Loucy (cell line): ENCODE measurements around the gene GPR15.

Experiments used
- H2AFZ ChIP-seq: fragments of 200-600 bp; sonication (generic); 2 replicates; pipeline ENCODE4 v1.6.0; 2016; ENCODE audit warnings: antibody characterized with exemption, mild to moderate bottlenecking, low read length, moderate library complexity
- H3F3A ChIP-seq: fragments of 200-600 bp; 2 replicates; pipeline ENCODE4 v1.6.0; 2016; ENCODE audit warnings: antibody characterized with exemption, low read depth, mild to moderate bottlenecking
- H3K27me3 ChIP-seq: fragments of 200-600 bp; sonication (generic); 2 replicates; pipeline ENCODE4 v1.6.1; 2014; ENCODE audit warnings: low read length, mild to moderate bottlenecking; ENCODE audit not compliant: insufficient read depth, poor library complexity, severe bottlenecking
- H3K36me3 ChIP-seq: fragments of 200-600 bp; sonication (generic); 2 replicates; pipeline ENCODE4 v1.6.1; 2016; ENCODE audit warnings: low read length; ENCODE audit not compliant: insufficient read depth
- H3K4me1 ChIP-seq: fragments of 200-600 bp; sonication (generic); 2 replicates; pipeline ENCODE4 v1.5.1; 2014; ENCODE audit warnings: low read length, mild to moderate bottlenecking; ENCODE audit not compliant: insufficient read depth, poor library complexity, severe bottlenecking
- H3K4me2 ChIP-seq: fragments of 200-600 bp; sonication (generic); 2 replicates; pipeline ENCODE4 v1.6.0; 2014; ENCODE audit warnings: antibody characterized with exemption, low read length, low read depth, mild to moderate bottlenecking; ENCODE audit not compliant: poor library complexity, severe bottlenecking
- H3K4me3 ChIP-seq: fragments of 200-600 bp; sonication (generic); 2 replicates; pipeline ENCODE4 v1.5.1; 2014; ENCODE audit warnings: low read length, mild to moderate bottlenecking, mixed read lengths; ENCODE audit not compliant: poor library complexity, severe bottlenecking
- H3K79me2 ChIP-seq: fragments of 200-600 bp; sonication (generic); 2 replicates; pipeline ENCODE4 v1.6.1; 2014; ENCODE audit warnings: low read length; ENCODE audit not compliant: insufficient read depth
- H3K9ac ChIP-seq: fragments of 200-600 bp; sonication (generic); 2 replicates; pipeline ENCODE4 v1.6.0; 2014; ENCODE audit warnings: mild to moderate bottlenecking, low read depth, low read length, moderate library complexity; ENCODE audit not compliant: poor library complexity, severe bottlenecking
- H3K9me2 ChIP-seq: fragments of 200-600 bp; sonication (generic); replicated peaks from 2 replicates; pipeline ENCODE4 v1.6.1; 2016; ENCODE audit warnings: low read depth, low read length, mixed read lengths
- H3K9me3 ChIP-seq: fragments of 200-600 bp; sonication (generic); 2 replicates; pipeline ENCODE4 v1.6.1; 2014; ENCODE audit warnings: mild to moderate bottlenecking, antibody characterized with exemption, low read length, low read depth; ENCODE audit not compliant: insufficient read depth
- H4K20me1 ChIP-seq: fragments of 200-600 bp; sonication (generic); 2 replicates; pipeline ENCODE4 v1.6.0; 2014; ENCODE audit warnings: antibody characterized with exemption, low read length, mild to moderate bottlenecking; ENCODE audit not compliant: insufficient read depth, poor library complexity, severe bottlenecking
- CTCF ChIP-seq: fragments of 200-600 bp; sonication (generic); conservative IDR thresholded peaks from 2 replicates; pipeline ENCODE4 v1.5.1; 2014; ENCODE audit warnings: mild to moderate bottlenecking, antibody characterized with exemption, low read length
- EZH2phosphoT487 ChIP-seq: fragments of 200-600 bp; IDR thresholded peaks from 2 replicates; pipeline ENCODE4 v1.6.1; 2018; ENCODE audit warnings: antibody characterized with exemption, mild to moderate bottlenecking, moderate library complexity, borderline replicate concordance

Gene GPR15

GRCh38 chr3:98531622-98532274 lies at the start of gene GPR15:
TSS of gene GPR15 (plus strand) at chr3:98531978. CDS start at chr3:98532034, 56 bp downstream.
- Histone ChIP-seq H3K4me3 (no peak within 1 kb of the TSS), H2AFZ (no peak within 1 kb of the TSS), H3K79me2 (no peaks in the 10 kb centered on the region), H3K9me3 (no peaks in the 10 kb centered on the region), H4K20me1 (no peaks in the 10 kb centered on the region), H3K36me3 (no peaks in the 10 kb centered on the region), H3F3A (no peaks in the 10 kb centered on the region), H3K27me3 (no peaks in the 10 kb centered on the region), H3K4me1 (no peaks in the 10 kb centered on the region), H3K9me2 (no peaks in the 10 kb centered on the region), H3K9ac (no peak within 1 kb of the TSS), H3K4me2 (no peak within 1 kb of the TSS)
- TF ChIP-seq EZH2phosphoT487 (no peak), CTCF (no peak)

DNA sequence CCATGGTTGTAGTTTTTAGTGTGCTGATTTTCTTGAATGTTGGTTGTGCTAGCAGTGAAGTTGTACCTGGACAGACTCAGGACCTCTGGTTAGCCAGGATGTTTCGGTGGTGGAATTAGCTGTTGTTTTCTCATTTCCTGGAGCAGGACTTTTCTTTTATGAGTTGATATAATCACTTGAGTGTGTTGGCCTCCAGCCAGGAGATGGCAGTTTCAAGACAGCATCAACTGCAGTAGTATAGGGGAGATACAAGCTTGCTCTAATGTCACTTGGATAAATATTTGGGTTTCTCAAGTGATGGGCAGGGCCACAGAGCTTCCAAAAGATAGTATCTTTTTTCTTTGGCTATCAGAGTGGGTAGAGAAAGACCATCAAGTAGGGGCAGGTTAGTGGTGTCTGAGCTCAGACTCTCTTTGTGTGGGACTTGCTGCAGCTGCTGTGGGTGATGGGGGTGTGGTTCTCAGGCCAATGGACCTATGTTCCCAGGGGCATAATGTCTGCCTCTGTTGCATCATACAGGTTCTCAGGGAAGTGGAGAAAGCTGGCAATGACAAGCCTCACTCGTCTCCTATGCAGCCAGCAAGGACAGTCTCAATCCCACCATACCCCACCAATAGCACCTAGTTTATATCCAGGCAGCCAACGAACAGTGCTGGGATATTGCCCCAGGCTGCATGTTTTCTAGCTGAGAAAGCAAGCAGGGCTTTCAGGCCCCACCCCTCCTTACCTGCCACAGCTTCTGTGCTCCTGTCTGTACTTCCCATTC lies 48.9 kb upstream of the GPR15 start:
- no peaks in the 10 kb centered on the region for H3K9me2 ChIP-seq
- no peaks in the 10 kb centered on the region for H3K79me2 ChIP-seq
- no peaks in the 10 kb centered on the region for H3K27me3 ChIP-seq
- H3K9me3 ChIP-seq = no peaks in the 10 kb centered on the region
- no peak overlapping the region for H3K4me2 ChIP-seq
- H3F3A ChIP-seq = no peaks in the 10 kb centered on the region
- no peak for TF ChIP-seq EZH2phosphoT487
- H3K9ac ChIP-seq = no peak overlapping the region
- H2AFZ ChIP-seq = no peak overlapping the region
- H4K20me1 ChIP-seq = no peaks in the 10 kb centered on the region
- H3K36me3 ChIP-seq = no peaks in the 10 kb centered on the region
- H3K4me1 ChIP-seq = no peaks in the 10 kb centered on the region
- no peak overlapping the region for H3K4me3 ChIP-seq

DNA sequence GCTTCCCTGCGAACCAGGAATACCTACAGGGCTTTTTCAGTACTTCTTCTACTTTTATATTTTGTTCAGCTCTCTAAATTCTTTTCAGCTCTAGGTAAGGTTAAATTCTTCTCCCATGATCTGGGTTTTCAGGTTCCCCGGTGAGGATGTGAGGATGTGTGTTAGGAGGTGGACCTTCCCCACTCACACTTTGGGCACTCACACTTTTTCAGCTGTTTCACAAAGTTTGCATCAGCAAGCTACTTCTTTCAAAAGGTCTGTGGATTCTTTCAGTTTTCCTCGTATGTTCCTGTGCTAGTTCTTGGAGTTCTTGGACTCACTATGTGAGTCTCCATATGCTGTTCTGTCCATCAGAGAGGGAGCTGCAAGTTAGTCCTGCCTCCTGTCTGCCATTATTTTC lies 48.2 kb upstream of the GPR15 start:
- H3K79me2 ChIP-seq = no peaks in the 10 kb centered on the region
- H3K9ac ChIP-seq = no peak overlapping the region
- TF ChIP-seq CTCF = no peak
- no peak for TF ChIP-seq EZH2phosphoT487
- H3F3A ChIP-seq = no peaks in the 10 kb centered on the region
- no peaks in the 10 kb centered on the region for H3K36me3 ChIP-seq
- no peak overlapping the region for H3K4me3 ChIP-seq
- H3K9me3 ChIP-seq = no peaks in the 10 kb centered on the region
- H3K4me1 ChIP-seq = no peaks in the 10 kb centered on the region
- H3K4me2 ChIP-seq = no peak overlapping the region
- H3K27me3 ChIP-seq = no peaks in the 10 kb centered on the region
- no peaks in the 10 kb centered on the region for H3K9me2 ChIP-seq
- H4K20me1 ChIP-seq = no peaks in the 10 kb centered on the region
- no peak overlapping the region for H2AFZ ChIP-seq
